SH-SY5Y (cell line): Measurements from ENCODE around the gene YY1.

Source experiments
- GATA2 ChIP-seq: IDR thresholded peaks from 2 replicates; pipeline ENCODE4 v1.6.1; 2011; ENCODE audit warnings: mild to moderate bottlenecking, low read depth, low read length
- GATA3 ChIP-seq: IDR thresholded peaks from 2 replicates; pipeline ENCODE4 v1.6.1; 2011; ENCODE audit warnings: low read depth, mild to moderate bottlenecking, low read length, moderate library complexity

The YY1 gene

DNA sequence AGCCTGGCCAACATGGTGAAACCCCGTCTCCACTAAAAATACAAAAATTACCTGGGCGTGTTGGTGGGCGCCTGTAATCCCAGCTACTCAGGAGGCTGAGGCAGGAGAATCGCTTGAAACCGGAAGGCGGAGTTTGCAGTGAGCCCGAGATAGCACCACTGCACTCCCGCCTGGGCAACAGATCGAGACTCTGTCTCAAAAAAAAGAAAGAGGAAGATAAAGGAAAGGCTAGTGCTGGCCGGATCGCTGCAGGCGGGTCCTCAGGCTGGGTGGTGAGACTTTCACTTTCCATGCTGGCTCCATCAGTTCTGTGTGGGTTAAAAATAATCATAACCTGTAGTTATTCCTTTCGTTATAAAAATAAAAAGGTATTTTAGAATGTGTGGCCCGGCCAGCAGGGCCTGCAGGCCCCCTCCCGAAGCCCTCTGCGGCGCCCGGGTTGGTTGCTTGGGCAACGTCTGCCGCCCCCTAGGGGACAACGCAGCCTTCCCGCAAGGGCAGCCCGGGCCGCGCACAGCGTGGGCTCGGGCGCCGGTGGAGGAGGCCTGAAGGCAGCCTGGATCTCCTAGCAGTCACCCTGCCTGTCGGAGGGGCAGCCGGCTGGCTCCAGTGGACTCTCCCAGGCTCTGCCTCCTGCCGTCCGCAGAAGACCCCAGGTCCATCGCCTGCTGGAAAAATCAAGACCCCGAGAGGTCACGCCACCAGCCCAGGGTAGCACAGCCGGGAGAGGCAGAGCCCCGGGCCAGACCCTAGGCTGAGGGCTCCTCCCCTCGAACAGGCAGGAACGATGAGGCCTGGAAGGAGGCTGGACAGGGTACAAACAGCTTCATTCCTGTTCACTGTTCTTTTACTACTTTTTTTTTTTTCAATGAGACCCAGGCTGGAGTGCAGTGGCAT lies 79.2 kb downstream of the YY1 start:
- TF ChIP-seq GATA3 = no peak
- TF ChIP-seq GATA2 = no peak

- TF ChIP-seq GATA3 (no peak), GATA2 (no peak)
Measured at GRCh38 chr14:100320157-100320856, 81.4 kb downstream of the YY1 start.

GRCh38 chr14:100321473-100322137 lies 82.7 kb downstream of the YY1 start:
- no peak for TF ChIP-seq GATA3
- TF ChIP-seq GATA2 = no peak

DNA sequence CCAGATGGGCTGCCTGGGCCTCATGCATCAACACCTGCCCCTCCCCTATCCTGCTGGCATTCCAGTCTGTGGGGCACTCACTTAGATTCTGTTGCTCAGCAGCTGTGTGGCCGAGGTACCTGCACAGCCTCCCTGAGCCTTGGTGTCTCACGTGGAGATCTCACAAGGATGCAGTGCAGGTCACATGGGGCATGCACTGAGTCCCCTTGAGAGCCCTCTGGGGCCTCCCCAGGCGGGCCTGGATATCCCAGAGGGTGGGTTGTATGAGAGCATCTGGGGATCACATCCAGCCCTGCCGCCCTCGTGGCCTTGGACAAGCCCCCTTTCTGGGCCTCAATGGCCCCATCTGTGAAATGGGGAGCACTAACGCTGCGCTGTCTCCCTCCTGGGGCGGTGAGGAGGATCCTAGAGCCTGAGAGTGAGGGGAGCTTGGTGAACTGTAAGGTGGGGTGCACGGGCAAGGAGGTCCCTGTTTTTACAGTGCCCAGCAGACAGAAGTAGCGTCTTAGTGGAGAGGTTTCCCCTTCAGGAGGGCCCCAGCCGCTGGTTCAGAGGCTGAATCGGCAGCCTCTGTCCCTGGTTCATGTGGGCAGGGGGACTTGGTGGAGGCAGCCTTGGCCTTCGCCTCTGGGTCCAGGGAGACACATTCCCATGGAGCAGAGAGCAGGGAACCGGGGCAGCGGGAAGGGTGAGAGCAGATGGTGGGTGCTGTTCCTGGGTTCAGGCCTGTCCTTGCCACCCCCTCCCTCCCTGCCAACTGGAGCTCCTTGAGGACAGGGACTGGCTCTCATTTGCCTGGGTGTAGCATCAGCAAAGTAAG lies 83.4 kb downstream of the YY1 start:
- no peak for TF ChIP-seq GATA2
- no peak for TF ChIP-seq GATA3

DNA sequence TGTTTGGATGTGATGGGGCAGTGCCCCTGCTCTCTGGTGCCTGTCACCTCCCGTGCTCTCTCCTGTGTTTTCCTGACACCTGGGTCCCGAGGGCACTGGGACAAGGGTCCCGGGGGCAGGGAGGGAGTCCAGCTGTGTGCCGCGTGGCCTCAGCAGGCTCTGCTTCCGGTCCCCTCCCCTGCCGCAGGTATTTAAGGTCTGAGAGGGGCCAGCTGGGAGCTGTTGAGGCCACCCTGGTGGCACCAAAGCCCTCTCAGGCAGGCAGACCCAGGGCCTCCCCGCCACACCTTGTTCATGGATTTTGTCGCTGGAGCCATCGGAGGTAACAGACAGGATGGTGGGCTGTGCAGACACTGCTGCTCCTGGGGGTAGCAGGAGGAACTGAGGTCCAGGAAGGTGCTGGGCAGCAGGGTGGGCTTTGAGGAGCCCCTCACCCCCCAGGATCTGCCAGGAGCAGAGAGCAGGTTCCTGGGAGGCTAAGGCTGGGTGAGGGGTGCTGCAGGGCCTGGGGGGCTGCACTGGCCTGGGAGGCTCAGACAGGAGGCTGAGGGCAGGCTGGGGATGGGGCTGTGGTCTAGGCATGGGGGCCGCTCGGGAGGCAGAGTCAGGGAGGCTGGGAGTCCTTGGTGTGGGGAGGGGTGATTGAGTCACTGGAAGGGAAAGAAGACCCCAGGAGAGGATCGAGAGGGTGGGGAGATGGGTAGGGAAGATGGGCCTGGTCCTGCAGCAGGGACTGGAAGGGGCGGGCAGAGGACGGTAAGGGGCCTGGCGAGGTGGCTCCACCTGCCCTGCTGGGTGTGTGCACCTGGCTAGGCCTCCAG lies 84.4 kb downstream of the YY1 start, which contains the start of gene SLC25A47:
SLC25A47 (plus strand) TSS at position 219 of the 821 bp plus-strand sequence; CDS start at position 295, 76 bp downstream.
- no peak for TF ChIP-seq GATA3
- no peak for TF ChIP-seq GATA2

DNA sequence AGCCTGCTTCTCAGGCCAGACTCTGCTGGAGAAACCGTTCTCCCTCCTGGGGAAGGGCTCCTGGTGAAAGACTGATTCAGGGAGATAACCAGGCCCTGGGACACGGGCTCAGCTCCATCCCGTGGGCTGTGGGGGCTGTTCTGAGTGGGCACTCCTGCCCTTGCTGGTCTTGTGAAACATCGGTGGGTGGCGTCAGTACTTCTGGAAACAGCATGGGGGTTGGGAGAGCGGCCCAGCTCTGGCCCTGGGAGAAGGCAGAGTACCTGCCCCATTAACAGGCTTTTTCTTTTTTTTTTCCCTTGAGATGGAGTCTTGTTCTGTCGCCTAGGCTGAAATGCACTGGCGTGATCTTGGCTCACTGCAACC lies 85.0 kb downstream of the YY1 start:
- TF ChIP-seq GATA3 (no peak), GATA2 (no peak)

- no peak for TF ChIP-seq GATA3
- no peak for TF ChIP-seq GATA2
Measured at GRCh38 chr14:100325231-100325632, 86.3 kb downstream of the YY1 start.

- TF ChIP-seq GATA3 (no peak), GATA2 (no peak)
Measured at GRCh38 chr14:100325958-100326357, 87.0 kb downstream of the YY1 start.

DNA sequence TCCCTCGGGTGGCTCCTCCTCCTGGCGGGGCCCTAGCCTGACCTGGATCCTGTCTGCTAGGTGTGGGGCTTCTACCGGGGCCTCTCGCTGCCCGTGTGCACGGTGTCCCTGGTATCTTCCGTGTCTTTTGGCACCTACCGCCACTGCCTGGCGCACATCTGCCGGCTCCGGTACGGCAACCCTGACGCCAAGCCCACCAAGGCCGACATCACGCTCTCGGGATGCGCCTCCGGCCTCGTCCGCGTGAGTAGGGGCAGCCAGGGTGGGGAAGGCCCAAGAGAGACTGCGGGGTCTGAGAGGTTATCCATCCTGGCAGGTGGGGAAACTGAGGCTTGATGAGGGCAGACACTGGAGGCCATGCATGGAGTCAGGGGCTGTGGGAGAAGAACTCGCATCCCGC lies 88.2 kb downstream of the YY1 start:
- TF ChIP-seq GATA3 = no peak
- no peak for TF ChIP-seq GATA2

DNA sequence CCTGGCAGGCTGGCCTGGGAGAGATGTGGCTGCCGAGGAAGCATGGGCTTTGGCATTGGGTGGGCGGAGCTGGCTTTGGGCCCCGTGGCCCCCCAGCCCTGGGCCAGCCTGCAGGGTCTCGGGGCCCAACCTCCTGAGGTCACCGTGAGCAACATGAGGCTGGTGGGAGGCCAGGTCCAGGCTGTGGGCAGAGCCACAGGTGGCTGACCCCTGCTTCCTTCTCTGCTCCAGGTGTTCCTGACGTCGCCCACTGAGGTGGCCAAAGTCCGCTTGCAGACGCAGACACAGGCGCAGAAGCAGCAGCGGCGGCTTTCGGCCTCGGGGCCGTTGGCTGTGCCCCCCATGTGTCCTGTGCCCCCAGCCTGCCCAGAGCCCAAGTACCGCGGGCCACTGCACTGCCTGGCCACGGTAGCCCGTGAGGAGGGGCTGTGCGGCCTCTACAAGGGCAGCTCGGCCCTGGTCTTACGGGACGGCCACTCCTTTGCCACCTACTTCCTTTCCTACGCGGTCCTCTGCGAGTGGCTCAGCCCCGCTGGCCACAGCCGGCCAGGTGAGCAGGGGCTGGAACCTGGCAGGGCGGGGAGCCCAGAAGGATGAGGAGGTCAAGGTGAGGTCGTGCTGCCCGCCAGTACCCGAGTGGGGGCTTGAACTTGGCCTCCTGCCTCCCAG lies 89.7 kb downstream of the YY1 start:
- no peak for TF ChIP-seq GATA2
- no peak for TF ChIP-seq GATA3

- TF ChIP-seq GATA3 = no peak
- no peak for TF ChIP-seq GATA2
Measured at GRCh38 chr14:100329233-100330006, 90.5 kb downstream of the YY1 start.

DNA sequence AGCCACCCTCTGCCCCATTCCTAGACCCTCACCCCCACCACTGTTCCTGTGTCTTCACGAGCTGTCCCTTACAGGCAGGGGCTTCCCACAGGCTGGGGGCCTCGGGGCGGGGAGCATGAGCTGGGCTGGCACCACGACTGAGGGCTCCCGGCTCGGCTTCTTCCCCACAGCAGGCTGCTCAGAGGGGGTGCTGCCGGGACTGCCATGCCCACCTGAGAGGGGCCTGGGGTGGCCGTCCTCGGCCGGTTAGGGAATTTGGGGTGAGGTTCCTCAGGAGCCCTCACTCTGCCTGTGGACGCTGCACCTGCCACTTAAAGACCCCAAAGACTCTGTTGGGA lies 91.0 kb downstream of the YY1 start:
- TF ChIP-seq GATA2 (no peak), GATA3 (no peak)
